OCI-LY3 (cell line): ENCODE results near the gene RRP1B.
"Not testable (repeated sequence)": the region's sequence is repeated elsewhere in the genome, so short reads cannot be mapped to it uniquely, and the experiment has no call there.

ENCODE experiments used
- H2AFZ ChIP-seq: fragments of 200-600, 300-600 bp; shearing (Covaris generic); 2 replicates; pipeline ENCODE4 v1.6.0; 2014; ENCODE audit warnings: antibody characterized with exemption, low read depth, low read length
- H3K27ac ChIP-seq: fragments of 200-600, 300-600 bp; sonication (generic); 2 replicates; pipeline ENCODE4 v1.5.1; 2014; ENCODE audit warnings: mild to moderate bottlenecking, low read length, moderate library complexity, mixed read lengths
- H3K27me3 ChIP-seq: fragments of 200-600, 300-600 bp; sonication (generic); 2 replicates; pipeline ENCODE4 v1.6.1; 2014; ENCODE audit warnings: low read depth, low read length, mixed read lengths
- H3K36me3 ChIP-seq: fragments of 200-600, 300-600 bp; sonication (generic); replicated peaks from 2 replicates; pipeline ENCODE3; 2014; ENCODE audit warnings: low read depth, low read length, mixed read lengths
- H3K4me1 ChIP-seq: fragments of 300-600, 200-600 bp; sonication (generic); 2 replicates; pipeline ENCODE4 v1.6.1; 2014; ENCODE audit warnings: low read length, mixed read lengths
- H3K4me2 ChIP-seq: fragments of 200-600, 300-600 bp; sonication (generic); 2 replicates; pipeline ENCODE4 v1.6.1; 2014; ENCODE audit warnings: low read length, mixed read lengths
- H3K4me3 ChIP-seq: fragments of 300-600, 200-600 bp; sonication (generic); 2 replicates; pipeline ENCODE4 v1.5.1; 2014; ENCODE audit warnings: antibody characterized with exemption, mild to moderate bottlenecking, low read length, moderate library complexity
- H3K79me2 ChIP-seq: fragments of 300-600, 200-600 bp; shearing (Covaris generic); 2 replicates; pipeline ENCODE4 v1.6.1; 2014; ENCODE audit warnings: mild to moderate bottlenecking, low read length, mixed read lengths
- H3K9ac ChIP-seq: fragments of 300-600, 200-600 bp; shearing (Covaris generic); 2 replicates; pipeline ENCODE4 v1.6.0; 2014; ENCODE audit warnings: mild to moderate bottlenecking, low read length, moderate library complexity
- H3K9me3 ChIP-seq: fragments of 200-600, 300-600 bp; shearing (Covaris generic); 2 replicates; pipeline ENCODE4 v1.6.1; 2014; ENCODE audit warnings: low read length, mixed read lengths; ENCODE audit not compliant: insufficient read depth
- H4K20me1 ChIP-seq: fragments of 200-600, 300-600 bp; sonication (generic); 2 replicates; pipeline ENCODE4 v1.6.1; 2016; ENCODE audit warnings: low read length, mixed read lengths; ENCODE audit not compliant: insufficient read depth
- CTCF ChIP-seq: fragments of 200-600, 300-600 bp; sonication (generic); IDR thresholded peaks from 2 replicates; pipeline ENCODE4 v1.5.1; 2014; ENCODE audit warnings: antibody characterized with exemption, low read length, low read depth
- EZH2phosphoT487 ChIP-seq: fragments of 200-600 bp; shearing (Covaris generic); IDR thresholded peaks from 2 replicates; pipeline ENCODE4 v1.6.1; 2018; ENCODE audit warnings: antibody characterized with exemption, mixed run types, low read depth

RRP1B gene

GRCh38 chr21:43676391-43676790, 17.0 kb downstream of the RRP1B start:
- H3K36me3 ChIP-seq = peaks cover 30% of the 10 kb centered on the region
- TF ChIP-seq CTCF = no peak
- no peak for TF ChIP-seq EZH2phosphoT487
- H3K4me1 ChIP-seq = no peaks in the 10 kb centered on the region

DNA sequence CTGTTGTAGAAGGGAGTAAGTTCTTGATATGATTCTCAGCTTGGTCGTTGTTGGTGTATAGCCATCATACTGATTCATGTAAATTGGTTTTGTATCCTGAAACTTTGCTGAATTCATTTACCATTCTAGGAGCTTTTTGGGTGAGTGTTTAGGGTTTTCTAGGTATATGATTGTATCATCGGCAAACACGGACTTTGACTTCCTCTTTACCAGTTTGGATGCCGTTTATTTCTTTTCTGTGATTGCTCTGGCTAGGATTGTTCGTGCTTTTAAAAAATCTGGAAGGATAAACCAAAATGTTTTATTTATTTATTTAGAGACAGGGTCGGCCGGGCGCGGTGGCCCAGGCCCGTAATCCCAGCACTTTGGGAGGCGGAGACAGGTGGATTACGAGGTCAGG, 20.6 kb downstream of the RRP1B start:
- Histone ChIP-seq H3K4me2 (no peak overlapping the region), H3K27me3 (no peaks in the 10 kb centered on the region), H2AFZ (no peak overlapping the region), H3K27ac (no peak overlapping the region), H3K79me2 (peaks cover 26% of the 10 kb centered on the region), H3K4me1 (no peaks in the 10 kb centered on the region), H3K4me3 (no peak overlapping the region), H3K9me3 (no peaks in the 10 kb centered on the region), H4K20me1 (no peaks in the 10 kb centered on the region), H3K9ac (no peak overlapping the region), H3K36me3 (peaks cover 32% of the 10 kb centered on the region)
- TF ChIP-seq EZH2phosphoT487 (no peak), CTCF (no peak)

More at GRCh38 chr21:43676391-43676790, 17.0 kb downstream of the RRP1B start:
- Histone ChIP-seq H3K27me3 (no peaks in the 10 kb centered on the region), H3K4me2 (no peak overlapping the region), H3K27ac (no peak overlapping the region), H2AFZ (no peak overlapping the region), H3K9me3 (no peaks in the 10 kb centered on the region), H3K4me3 (no peak overlapping the region), H3K9ac (no peak overlapping the region), H3K79me2 (peaks cover 33% of the 10 kb centered on the region), H4K20me1 (no peaks in the 10 kb centered on the region)

GRCh38 chr21:43680421-43680820, 21.1 kb downstream of the RRP1B start:
- H3K9ac ChIP-seq, H3K27me3 ChIP-seq, H4K20me1 ChIP-seq, H3K27ac ChIP-seq, H3K4me2 ChIP-seq, H3K9me3 ChIP-seq, H3K4me3 ChIP-seq, H3K4me1 ChIP-seq, H2AFZ ChIP-seq: not testable (repeated sequence)
- peaks cover 26% of the 10 kb centered on the region for H3K79me2 ChIP-seq
- H3K36me3 ChIP-seq = peaks cover 32% of the 10 kb centered on the region

DNA sequence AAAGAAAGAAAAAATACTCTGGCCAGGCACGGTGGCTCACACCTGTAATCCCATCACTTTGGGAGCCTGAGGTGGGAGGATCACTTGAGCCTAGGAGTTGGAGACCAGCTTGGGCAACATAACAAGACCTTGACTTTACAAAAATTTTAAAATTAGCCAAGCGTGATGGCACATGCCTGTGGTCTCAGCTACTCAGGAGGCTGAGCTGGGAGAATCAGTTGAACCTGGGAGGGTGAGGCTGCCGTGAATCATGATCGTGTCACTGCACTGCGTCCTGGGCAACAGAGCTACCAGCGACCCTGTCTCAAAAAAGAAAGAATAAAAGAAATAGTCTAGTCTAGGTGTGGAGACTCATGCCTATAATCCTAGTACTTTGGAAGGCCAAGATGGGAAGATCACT, 22.3 kb downstream of the RRP1B start:
- no peak overlapping the region for H2AFZ ChIP-seq
- H3K4me3 ChIP-seq = no peak overlapping the region
- H3K27me3 ChIP-seq = no peaks in the 10 kb centered on the region
- H3K27ac ChIP-seq = no peak overlapping the region
- no peaks in the 10 kb centered on the region for H3K9me3 ChIP-seq
- no peaks in the 10 kb centered on the region for H3K4me1 ChIP-seq
- peaks cover 26% of the 10 kb centered on the region for H3K36me3 ChIP-seq
- H3K79me2 ChIP-seq = peaks cover 26% of the 10 kb centered on the region
- no peak overlapping the region for H3K4me2 ChIP-seq
- no peak for TF ChIP-seq CTCF
- TF ChIP-seq EZH2phosphoT487 = no peak
- no peaks in the 10 kb centered on the region for H4K20me1 ChIP-seq
- no peak overlapping the region for H3K9ac ChIP-seq

- H2AFZ ChIP-seq = no peak overlapping the region
- H3K27ac ChIP-seq = no peak overlapping the region
- H3K4me3 ChIP-seq = no peak overlapping the region
- TF ChIP-seq EZH2phosphoT487 (no peak), CTCF (no peak)
- H3K9ac ChIP-seq = no peak overlapping the region
- H4K20me1 ChIP-seq = no peaks in the 10 kb centered on the region
- H3K4me2 ChIP-seq = no peak overlapping the region
- no peaks in the 10 kb centered on the region for H3K9me3 ChIP-seq
- H3K27me3 ChIP-seq = no peaks in the 10 kb centered on the region
- peaks cover 37% of the 10 kb centered on the region for H3K36me3 ChIP-seq
- peaks cover 10% of the 10 kb centered on the region for H3K79me2 ChIP-seq
- no peaks in the 10 kb centered on the region for H3K4me1 ChIP-seq
Observed at GRCh38 chr21:43684424-43684823, 25.1 kb downstream of the RRP1B start.
